Ascending aorta (tissue), 2 donors: Measurements from ENCODE around the gene RNF113B. TPM values are rescaled to one million over a fixed set of nuclear protein-coding genes. Genes with fewer than 3 reads are reported as not detected.

Experiments used
- DNase-seq, 2 donors: peaks; one replicate each; pipeline ENCODE4 v3.0.0-alpha.2; 2019; ENCODE audit warnings: low spot score in 2 of 2
- H3K27ac ChIP-seq, 2 donors: fragments of 200-600 bp; sonication (generic); one replicate each; pipeline ENCODE4 v1.5.1; 2016 to 2017; ENCODE audit warnings: mild to moderate bottlenecking in 1 of 2
- H3K27me3 ChIP-seq: fragments of 200-600 bp; sonication (generic); one replicate; pipeline ENCODE4 v1.5.1; 2017
- H3K36me3 ChIP-seq, 2 donors: fragments of 200-600 bp; sonication (generic); one replicate each; pipeline ENCODE4 v1.5.1; 2016
- H3K4me1 ChIP-seq, 2 donors: fragments of 200-600 bp; sonication (generic); one replicate each; pipeline ENCODE4 v1.5.1; 2016 to 2017; ENCODE audit warnings: mild to moderate bottlenecking in 1 of 2
- H3K4me3 ChIP-seq, 2 donors: fragments of 200-600 bp; sonication (generic); one replicate each; pipeline ENCODE4 v1.5.1; 2016 to 2017; ENCODE audit warnings: mild to moderate bottlenecking in 1 of 2
- H3K9me3 ChIP-seq, 2 donors: fragments of 200-600 bp; sonication (generic); one replicate each; pipeline ENCODE4 v1.5.1; 2016
- intact Hi-C: fragments of 100-400 bp; cut with DNase I; formaldehyde crosslinking; loops from one replicate; pipeline ENCODE4 v1.15.1; 2023
- total RNA-seq: library from RNA; depleted of rRNA; stranded (reverse); fragments of >200 nt; gene quantifications from one replicate; pipeline ENCODE4 v1.1.0, GENCODE V29; 2016
- TF ChIP-seq, protein P1 (sequence below), 3 experiments: fragments of 200-600 bp in 2 of 3; fragments of 450-650 bp in 1 of 3; sonication (generic) in 2 of 3; IDR thresholded peaks; one replicate each; pipeline ENCODE4 v1.5.1; 2016 to 2019; ENCODE audit warnings: antibody characterized with exemption in 3 of 3, mild to moderate bottlenecking in 1 of 3, moderate library complexity in 1 of 3

The RNF113B gene
- total RNA-seq: not detected

DNA sequence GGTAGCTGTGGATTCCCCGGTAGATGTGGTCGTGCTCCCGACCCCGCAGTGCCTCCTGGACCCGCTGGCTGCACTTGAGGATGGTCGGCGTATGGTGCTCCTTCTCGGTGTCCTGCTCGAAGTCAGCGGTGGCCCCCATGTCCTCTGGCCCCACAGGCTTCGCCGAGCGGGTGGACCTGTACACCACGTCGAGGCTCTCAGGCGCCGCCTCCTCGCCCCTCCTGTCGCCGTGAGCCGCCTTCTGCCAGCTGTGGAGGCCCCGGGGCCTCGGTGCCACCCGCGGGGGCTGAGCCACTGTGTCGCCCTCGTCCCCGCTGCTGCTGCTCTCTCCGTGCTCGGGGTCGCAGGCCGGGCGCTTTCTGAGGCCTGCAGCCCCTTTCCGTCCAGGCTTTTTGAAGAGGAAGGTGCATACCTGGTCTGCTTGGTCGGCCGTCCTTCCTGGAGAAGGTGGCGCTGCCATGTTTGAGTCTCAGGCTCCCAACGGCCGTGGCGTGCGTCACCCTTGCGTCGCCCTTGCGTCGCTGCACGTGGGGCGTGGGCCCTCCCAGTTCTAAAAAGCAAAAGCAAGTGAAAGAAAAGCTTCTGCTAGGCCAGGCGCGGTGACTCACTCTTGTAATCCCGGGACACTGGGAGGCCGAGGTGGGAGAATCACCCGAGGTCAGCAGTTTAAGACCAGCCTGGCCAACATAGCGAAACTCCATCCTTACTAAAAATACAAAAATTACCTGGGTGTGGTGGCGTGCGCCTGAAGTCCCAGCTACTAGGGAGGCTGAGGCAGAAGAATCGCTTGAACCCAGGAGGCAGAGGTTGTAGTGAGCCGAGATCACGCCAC lies at the start of gene RNF113B:
TSS of gene RNF113B (minus strand) at position 493 of the 832 bp plus-strand sequence. CDS start at position 460, 33 bp downstream.
- TF ChIP-seq, protein P1, sequence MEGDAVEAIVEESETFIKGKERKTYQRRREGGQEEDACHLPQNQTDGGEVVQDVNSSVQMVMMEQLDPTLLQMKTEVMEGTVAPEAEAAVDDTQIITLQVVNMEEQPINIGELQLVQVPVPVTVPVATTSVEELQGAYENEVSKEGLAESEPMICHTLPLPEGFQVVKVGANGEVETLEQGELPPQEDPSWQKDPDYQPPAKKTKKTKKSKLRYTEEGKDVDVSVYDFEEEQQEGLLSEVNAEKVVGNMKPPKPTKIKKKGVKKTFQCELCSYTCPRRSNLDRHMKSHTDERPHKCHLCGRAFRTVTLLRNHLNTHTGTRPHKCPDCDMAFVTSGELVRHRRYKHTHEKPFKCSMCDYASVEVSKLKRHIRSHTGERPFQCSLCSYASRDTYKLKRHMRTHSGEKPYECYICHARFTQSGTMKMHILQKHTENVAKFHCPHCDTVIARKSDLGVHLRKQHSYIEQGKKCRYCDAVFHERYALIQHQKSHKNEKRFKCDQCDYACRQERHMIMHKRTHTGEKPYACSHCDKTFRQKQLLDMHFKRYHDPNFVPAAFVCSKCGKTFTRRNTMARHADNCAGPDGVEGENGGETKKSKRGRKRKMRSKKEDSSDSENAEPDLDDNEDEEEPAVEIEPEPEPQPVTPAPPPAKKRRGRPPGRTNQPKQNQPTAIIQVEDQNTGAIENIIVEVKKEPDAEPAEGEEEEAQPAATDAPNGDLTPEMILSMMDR (IDR thresholded peaks at IDR 0.05): no peak
- peaks cover 3 to 12% of the 10 kb centered on the region in 2 donors for H3K4me1 ChIP-seq
- DNase-seq: no peak
- H3K27me3 ChIP-seq: no peaks in the 10 kb centered on the region
- intact Hi-C loops: no loop called here
- no peaks in the 10 kb centered on the region for H3K9me3 ChIP-seq
- no peaks in the 10 kb centered on the region for H3K36me3 ChIP-seq
- H3K27ac ChIP-seq: no peak within 1 kb of the TSS
- H3K4me3 ChIP-seq: no peak within 1 kb of the TSS

DNA sequence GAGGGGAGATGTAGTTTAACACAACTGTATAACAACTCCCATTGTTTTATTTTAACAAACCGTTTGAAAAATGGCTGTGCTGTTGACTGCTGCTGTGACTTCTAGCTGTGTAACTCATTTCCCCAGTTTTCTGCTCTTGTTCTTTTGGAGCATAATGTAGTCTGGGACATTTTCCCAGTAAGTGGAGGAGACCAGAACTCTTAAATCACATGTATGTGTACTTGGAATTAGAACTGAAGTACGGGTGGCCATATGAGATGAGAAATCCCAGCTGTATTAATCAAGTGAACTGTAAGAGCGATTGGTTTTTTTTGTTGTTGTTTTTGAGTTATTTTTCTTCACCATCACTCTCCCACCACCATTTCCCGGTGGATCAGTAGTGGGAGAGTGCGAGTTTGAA lies 49.4 kb upstream of the RNF113B start:
- H3K27ac ChIP-seq: no peak overlapping the region
- intact Hi-C loops: no loop called here
- no peaks in the 10 kb centered on the region for H3K9me3 ChIP-seq
- TF ChIP-seq, protein P1 (IDR thresholded peaks at IDR 0.05): no peak
- H3K4me1 ChIP-seq: peaks cover 0 to 8% of the 10 kb centered on the region in 2 donors
- no peak overlapping the region for H3K4me3 ChIP-seq
- H3K27me3 ChIP-seq: no peaks in the 10 kb centered on the region
- DNase-seq: no peak
- H3K36me3 ChIP-seq: no peaks in the 10 kb centered on the region

DNA sequence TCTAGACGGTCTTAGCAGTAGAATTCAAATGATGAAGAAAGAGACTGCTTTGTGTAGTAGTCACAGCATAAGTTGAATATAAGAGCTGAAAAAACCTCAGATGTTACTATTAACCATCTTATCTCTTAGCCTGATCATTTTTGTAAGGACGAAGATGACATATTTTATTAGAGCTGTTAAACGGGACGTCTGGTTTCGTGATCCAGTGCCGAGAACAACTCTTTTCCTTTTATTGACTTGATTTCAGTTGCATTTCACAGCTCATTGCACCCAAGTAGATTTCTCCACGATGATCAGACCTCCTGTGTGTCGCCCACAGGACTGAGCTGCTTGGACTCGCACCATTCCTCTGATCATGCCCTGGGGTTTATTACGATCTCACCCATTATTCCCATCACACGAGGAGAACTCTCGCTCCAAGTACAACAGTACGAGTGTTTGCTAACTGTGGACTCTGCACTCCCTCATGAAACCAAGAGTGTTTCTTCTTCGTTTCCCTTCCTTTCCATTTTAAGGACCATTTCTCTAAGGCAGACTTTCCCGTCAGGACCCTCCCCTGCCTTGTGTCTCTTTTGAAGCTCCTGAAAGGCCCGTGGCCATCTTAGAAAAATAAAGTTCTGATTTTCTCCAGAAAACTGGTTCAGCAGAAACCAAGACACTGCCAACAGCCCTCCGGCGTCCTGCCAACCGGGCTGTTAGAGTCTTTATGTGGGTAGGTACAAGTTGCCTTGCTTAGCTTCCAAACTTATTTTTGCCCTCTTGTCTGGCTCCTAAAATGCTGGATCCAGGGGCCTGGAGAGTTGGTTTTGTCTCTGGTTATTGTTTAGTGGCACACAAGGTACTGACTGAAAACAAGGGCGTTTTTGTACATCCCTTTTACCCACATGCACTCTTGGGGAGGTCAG lies 48.2 kb upstream of the RNF113B start:
- intact Hi-C loops: no loop called here
- Histone ChIP-seq H3K27ac (no peak overlapping the region), H3K27me3 (no peaks in the 10 kb centered on the region)

DNA sequence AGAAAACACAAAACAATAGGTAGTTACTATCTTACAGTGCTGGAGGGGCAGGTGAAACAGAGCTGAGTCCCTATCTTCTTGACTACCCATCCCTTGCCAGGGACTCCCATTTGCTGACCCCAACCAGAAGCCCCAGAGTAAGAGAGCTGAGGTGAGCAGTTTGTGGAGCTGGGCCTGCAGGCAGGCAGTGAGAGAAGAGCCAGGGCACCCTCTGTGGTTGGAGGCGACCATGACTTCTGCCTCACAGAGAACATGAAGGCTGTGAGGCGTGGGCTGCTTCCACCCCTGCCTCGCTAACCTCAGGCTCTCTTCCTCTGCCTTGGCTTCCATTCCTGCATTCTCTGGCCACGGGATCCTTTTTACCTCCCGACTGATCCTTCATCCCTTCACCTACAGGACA lies 47.5 kb upstream of the RNF113B start:
- Histone ChIP-seq H3K4me1 (peaks cover 0 to 24% of the 10 kb centered on the region in 2 donors), H3K36me3 (no peaks in the 10 kb centered on the region), H3K27me3 (no peaks in the 10 kb centered on the region), H3K4me3 (no peak overlapping the region), H3K9me3 (no peaks in the 10 kb centered on the region), H3K27ac (no peak overlapping the region)
- intact Hi-C loops: no loop called here
- TF ChIP-seq, protein P1 (IDR thresholded peaks at IDR 0.05): no peak
- no peak for DNase-seq

More for the DNA sequence above, 48.2 kb upstream of the RNF113B start:
- Histone ChIP-seq H3K9me3 (no peaks in the 10 kb centered on the region), H3K4me1 (peaks cover 0 to 20% of the 10 kb centered on the region in 2 donors), H3K4me3 (no peak overlapping the region), H3K36me3 (no peaks in the 10 kb centered on the region)
- TF ChIP-seq, protein P1 (IDR thresholded peaks at IDR 0.05): no peak
- DNase-seq: no peak

DNA sequence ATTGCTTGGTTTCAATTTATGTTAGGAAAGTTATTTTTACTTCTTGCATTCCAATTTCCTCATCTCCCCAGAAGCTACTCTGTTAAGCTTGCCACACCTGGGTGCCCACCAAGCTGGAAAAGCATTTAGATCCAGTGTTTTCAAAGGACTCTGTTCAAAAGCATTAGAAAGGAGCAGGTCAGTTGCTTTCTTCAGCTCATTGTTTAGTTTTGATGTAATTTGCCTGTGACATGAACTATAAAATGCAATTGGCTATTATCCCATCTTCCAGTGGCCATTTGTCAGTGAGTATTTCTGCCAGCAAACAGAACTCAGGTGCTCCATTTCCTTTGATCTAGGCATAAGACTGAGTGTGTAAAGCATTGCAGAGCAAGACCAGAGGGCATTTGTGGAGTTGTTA lies 46.7 kb upstream of the RNF113B start:
- TF ChIP-seq, protein P1 (IDR thresholded peaks at IDR 0.05): no peak
- Histone ChIP-seq H3K27ac (no peak overlapping the region), H3K27me3 (no peaks in the 10 kb centered on the region), H3K9me3 (no peaks in the 10 kb centered on the region), H3K36me3 (no peaks in the 10 kb centered on the region), H3K4me3 (no peak overlapping the region), H3K4me1 (peaks cover 0 to 24% of the 10 kb centered on the region in 2 donors)
- no peak for DNase-seq
- intact Hi-C loops: no loop called here
